Erythroblast (primary cell): ENCODE results near the gene ACAP3.

Experiments
- GATA1 ChIP-seq: IDR thresholded peaks from 2 replicates; pipeline ENCODE4 v1.6.1; 2011; ENCODE audit warnings: low read depth, mild to moderate bottlenecking, control low read depth, low read length, moderate library complexity
- POLR2A ChIP-seq: IDR thresholded peaks from 2 replicates; pipeline ENCODE4 v1.6.1; 2011; ENCODE audit warnings: mild to moderate bottlenecking, low read length

DNA sequence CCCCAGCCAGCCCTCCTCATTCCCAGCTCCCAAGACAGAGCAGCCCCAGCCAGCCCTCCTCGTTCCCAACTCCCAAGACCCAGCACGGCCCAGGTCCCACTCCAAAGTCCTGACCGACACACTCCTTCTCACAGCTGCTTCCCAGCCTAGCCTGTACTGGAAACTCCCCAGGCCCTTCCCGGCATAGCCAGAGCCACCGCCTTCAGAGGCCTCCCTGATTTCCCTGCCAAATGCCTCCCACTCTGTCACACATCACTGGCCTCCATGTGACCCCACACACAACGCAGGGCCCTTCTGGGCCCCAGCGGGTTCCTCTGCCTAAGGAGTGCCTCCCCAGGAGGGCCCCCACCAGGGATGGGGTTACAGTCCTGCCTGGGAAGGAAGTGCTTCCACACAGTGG lies 36.9 kb downstream of the ACAP3 start:
- TF ChIP-seq POLR2A (no peak), GATA1 (no peak)
